Activated CD4-positive, alpha-beta T cell treated with anti-CD3 and anti-CD28 coated beads for 36 hours (primary cell): ENCODE measurements around the gene DACH1. TPM values are rescaled to one million over a fixed set of nuclear protein-coding genes. Genes with fewer than 3 reads are reported as not detected.

Experiments used
- ATAC-seq: fragments of 200-7000 bp; cut with Tn5 transposase; one replicate; pipeline ENCODE4 v1.10.0; 2021; ENCODE audit warnings: mild to moderate bottlenecking, moderate library complexity
- CTCF ChIA-PET: fragments of 350-600 bp; sonication (Branson Sonifier 250); formaldehyde crosslinking; loops from one replicate; lab custom pipeline; 2021; ENCODE audit warnings: antibody characterized with exemption; lab: Charles Lee
- POLR2A ChIA-PET: fragments of 350-600 bp; sonication (Branson Sonifier 250); formaldehyde crosslinking; loops from one replicate; lab custom pipeline; 2021; ENCODE audit warnings: antibody characterized with exemption, inconsistent platforms; lab: Charles Lee
- DNase-seq: peaks from one replicate; pipeline ENCODE4 v3.0.0-alpha.2; 2020
- H3K27ac Mint-ChIP-seq: one replicate; pipeline ENCODE4 v1.8.0; 2021; ENCODE audit warnings: mixed read lengths
- H3K27me3 Mint-ChIP-seq: one replicate; pipeline ENCODE4 v1.8.0; 2021; ENCODE audit warnings: mixed read lengths
- H3K36me3 Mint-ChIP-seq: one replicate; pipeline ENCODE4 v1.8.0; 2021; ENCODE audit warnings: low read depth, mixed read lengths
- H3K4me1 Mint-ChIP-seq: one replicate; pipeline ENCODE4 v1.8.0; 2021; ENCODE audit warnings: mixed read lengths
- H3K4me3 Mint-ChIP-seq: one replicate; pipeline ENCODE4 v1.8.0; 2021; ENCODE audit warnings: mild to moderate bottlenecking, moderate library complexity, mixed read lengths
- H3K9me3 Mint-ChIP-seq: one replicate; pipeline ENCODE4 v1.8.0; 2021; ENCODE audit warnings: low read depth, mixed read lengths
- intact Hi-C, 2 experiments: fragments of 100-400 bp; cut with DNase I in 1 of 2; cut with micrococcal nuclease in 1 of 2; formaldehyde crosslinking; loops; one replicate each; pipeline versions ENCODE4 v1.14.2 to v1.15.1; 2022 to 2024; cut with DNase I, micrococcal nuclease
- total RNA-seq, 2 experiments: library from RNA; stranded (reverse); gene quantifications; one replicate each; pipeline ENCODE4 v1.2.3, GENCODE V29; 2021

Gene DACH1
- total RNA-seq, 2 experiments from 2014 or later, result 0.09 to 0.21 TPM

DNA sequence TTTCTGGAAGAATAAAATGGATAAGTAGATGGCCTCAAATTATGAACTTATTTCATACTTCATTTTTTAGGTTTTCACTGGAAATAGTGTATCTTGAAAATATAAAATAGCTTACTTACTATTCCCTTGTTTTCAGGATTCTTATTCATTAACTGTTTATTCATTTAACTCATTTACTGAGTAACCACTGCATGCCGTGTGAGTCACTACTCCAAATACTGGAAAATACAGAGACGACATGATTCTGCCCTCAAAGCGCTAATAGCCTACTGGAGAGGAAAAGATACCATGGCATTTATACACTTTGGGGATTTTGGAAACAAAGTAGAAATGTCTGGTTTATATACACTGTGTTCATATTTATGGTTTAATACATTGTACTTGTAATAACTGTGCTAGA, 270.9 kb downstream of the DACH1 start:
- CTCF ChIA-PET, result no interaction called here
- H3K4me1 Mint-ChIP-seq, result no peaks in the 10 kb centered on the region
- H3K27ac Mint-ChIP-seq, result no peak overlapping the region
- H3K27me3 Mint-ChIP-seq, result no peaks in the 10 kb centered on the region
- H3K9me3 Mint-ChIP-seq, result no peaks in the 10 kb centered on the region
- no peak for DNase-seq
- no peak for ATAC-seq
- H3K36me3 Mint-ChIP-seq, result no peaks in the 10 kb centered on the region
- POLR2A ChIA-PET, result no interaction called here
- H3K4me3 Mint-ChIP-seq, result no peak overlapping the region
- intact Hi-C loops, result no loop called here

DNA sequence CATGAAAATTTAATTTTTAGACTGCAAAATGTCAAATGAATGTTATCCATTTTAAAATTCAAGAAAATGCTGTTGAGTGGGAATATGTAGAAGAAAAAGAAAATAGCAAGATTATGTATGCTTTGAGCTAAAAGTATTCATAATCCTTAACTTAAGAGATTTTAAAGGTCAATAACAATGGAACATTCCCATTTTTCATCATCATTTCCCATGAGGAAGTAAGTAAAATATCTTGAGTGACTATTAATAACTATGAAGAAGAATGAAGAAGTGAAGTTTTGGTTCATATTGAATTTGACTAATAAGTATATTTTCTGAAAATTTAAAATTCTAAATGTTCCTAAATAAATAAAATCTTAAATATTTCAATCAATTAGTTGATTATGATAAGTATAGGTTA, 273.4 kb downstream of the DACH1 start:
- intact Hi-C loops, result no loop called here
- DNase-seq (no peak), ATAC-seq (no peak)
- Mint-ChIP-seq H3K36me3 (no peaks in the 10 kb centered on the region), H3K4me1 (no peaks in the 10 kb centered on the region), H3K27me3 (no peaks in the 10 kb centered on the region), H3K27ac (no peak overlapping the region), H3K9me3 (no peaks in the 10 kb centered on the region), H3K4me3 (no peak overlapping the region)
- ChIA-PET POLR2A (no interaction called here), CTCF (no interaction called here)

DNA sequence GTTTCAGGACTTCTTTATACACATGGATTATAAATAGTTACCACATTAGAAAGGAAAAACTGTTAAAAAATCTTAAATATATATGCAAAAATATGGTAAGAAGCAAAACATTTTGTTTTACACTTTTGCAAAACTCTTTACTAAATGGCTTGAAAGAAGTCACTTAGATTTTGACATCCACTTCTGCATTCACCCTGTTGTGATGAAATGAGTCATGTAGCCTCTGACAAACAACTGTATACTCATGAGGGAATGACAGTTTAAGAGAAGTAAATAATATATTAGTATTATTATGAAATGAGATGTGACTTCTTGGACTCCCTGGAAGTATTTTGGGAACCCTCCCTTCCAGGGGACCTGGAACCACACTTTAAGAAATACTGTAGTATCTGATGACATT, 275.6 kb downstream of the DACH1 start:
- ChIA-PET CTCF (no interaction called here), POLR2A (no interaction called here)
- Mint-ChIP-seq H3K9me3 (no peaks in the 10 kb centered on the region), H3K36me3 (no peaks in the 10 kb centered on the region), H3K27ac (no peak overlapping the region), H3K27me3 (no peaks in the 10 kb centered on the region), H3K4me3 (no peak overlapping the region), H3K4me1 (no peaks in the 10 kb centered on the region)
- DNase-seq, result no peak
- ATAC-seq, result no peak
- intact Hi-C loops, result no loop called here

DNA sequence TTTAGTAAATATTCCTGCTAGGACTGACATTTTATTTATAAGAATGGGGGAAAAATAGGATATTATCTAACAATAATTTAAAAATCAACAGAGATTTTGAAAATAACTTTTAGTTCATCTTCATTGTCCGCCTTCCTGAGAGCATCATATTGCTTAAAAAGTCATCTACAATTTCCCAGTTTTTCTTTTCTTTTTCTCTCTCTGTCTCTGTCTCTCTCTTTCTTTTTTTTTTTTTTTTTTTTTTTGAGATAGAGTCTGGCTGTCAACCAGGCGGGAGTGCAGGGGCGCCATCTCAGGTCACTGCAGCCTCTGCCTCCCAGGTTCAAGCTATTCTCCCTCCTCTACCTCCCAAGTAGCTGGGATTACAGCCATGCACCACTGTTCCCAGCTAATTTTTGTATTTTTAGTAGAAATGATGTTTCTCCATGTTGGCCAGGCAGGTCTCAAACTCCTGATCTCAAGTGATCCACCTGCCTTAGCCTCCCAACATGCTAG, 276.3 kb downstream of the DACH1 start:
- ChIA-PET CTCF (no interaction called here), POLR2A (no interaction called here)
- DNase-seq, result no peak
- Mint-ChIP-seq H3K4me1 (no peaks in the 10 kb centered on the region), H3K36me3 (no peaks in the 10 kb centered on the region), H3K27me3 (no peaks in the 10 kb centered on the region), H3K27ac (no peak overlapping the region), H3K4me3 (no peak overlapping the region), H3K9me3 (no peaks in the 10 kb centered on the region)
- intact Hi-C loops, result no loop called here
- ATAC-seq, result no peak

DNA sequence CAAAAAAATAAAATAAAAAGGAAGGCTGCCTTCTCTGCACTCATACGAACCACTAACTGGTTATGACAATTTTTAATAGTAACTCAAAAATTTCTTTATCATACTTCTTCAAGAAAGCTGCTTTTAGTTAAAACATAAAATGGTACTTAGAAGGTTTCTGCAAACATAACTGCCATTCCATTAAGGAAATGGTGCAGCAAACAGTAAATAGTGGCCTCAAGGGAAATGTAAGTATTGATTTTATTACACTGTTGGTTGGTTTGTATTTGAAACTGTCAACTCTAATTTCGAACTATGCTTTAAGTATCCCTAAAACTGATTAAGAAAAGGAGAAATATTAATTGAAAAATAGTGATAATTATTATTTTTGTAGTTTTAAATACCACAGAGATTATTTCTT, 278.0 kb downstream of the DACH1 start:
- Mint-ChIP-seq H3K27ac (no peak overlapping the region), H3K36me3 (no peaks in the 10 kb centered on the region), H3K4me1 (no peaks in the 10 kb centered on the region), H3K4me3 (no peak overlapping the region), H3K27me3 (no peaks in the 10 kb centered on the region), H3K9me3 (no peaks in the 10 kb centered on the region)
- DNase-seq (no peak), ATAC-seq (no peak)
- ChIA-PET POLR2A (no interaction called here), CTCF (no interaction called here)
- intact Hi-C loops, result no loop called here

DNA sequence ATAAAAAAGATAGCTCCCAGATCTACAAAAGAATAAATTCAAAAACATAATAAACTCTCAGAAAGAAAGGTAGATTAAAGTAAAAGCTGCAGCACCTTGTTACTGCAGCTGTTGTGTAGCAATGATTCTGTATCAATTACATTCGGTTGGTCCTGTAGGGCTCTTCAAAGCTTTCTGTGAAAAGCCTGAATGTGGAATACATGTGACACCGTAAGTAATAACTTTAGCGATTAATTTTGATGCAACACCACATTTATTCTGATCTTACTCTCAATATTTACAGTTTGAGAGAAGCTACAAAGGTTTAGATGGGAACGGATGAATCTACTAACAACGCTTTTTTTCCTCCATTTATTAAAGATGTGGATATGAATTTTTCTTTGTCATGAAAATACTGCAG, 279.2 kb downstream of the DACH1 start:
- CTCF ChIA-PET, result interaction anchor here (1.1 kb wide), 1 partner anchor 292 kb away, joined by 3 read pairs; no protein-coding TSS in a partner anchor
- H3K27ac Mint-ChIP-seq, result no peak overlapping the region
- H3K9me3 Mint-ChIP-seq, result no peaks in the 10 kb centered on the region
- intact Hi-C loops, result no loop called here
- no peaks in the 10 kb centered on the region for H3K27me3 Mint-ChIP-seq
- H3K4me3 Mint-ChIP-seq, result no peak overlapping the region
- POLR2A ChIA-PET, result no interaction called here
- DNase-seq (no peak), ATAC-seq (no peak)
- H3K4me1 Mint-ChIP-seq, result no peaks in the 10 kb centered on the region
- no peaks in the 10 kb centered on the region for H3K36me3 Mint-ChIP-seq

DNA sequence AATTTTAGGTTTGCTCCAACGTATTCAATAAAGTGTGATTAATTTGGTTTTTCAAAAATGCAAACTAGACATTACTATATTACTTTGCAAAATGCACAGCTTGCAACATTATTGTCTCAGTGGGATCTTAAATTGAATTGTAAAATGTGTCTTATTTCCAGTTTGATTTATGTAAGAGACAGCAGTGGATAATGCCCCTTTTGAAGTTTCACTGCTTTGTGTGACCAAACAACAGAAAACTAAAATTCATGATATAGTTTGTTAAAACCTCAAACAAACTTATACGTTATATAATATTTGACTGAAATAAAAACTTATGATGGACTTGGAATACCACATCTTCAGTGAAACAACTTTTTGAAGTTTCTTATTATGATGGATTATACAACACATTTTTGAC, 279.8 kb downstream of the DACH1 start:
- ChIA-PET POLR2A (no interaction called here), CTCF (interaction anchor here (1.1 kb wide), 1 partner anchor 293 kb away, joined by 3 read pairs; no protein-coding TSS in a partner anchor)
- no peak for ATAC-seq
- H3K27me3 Mint-ChIP-seq, result no peaks in the 10 kb centered on the region
- intact Hi-C loops, result no loop called here
- no peaks in the 10 kb centered on the region for H3K36me3 Mint-ChIP-seq
- no peaks in the 10 kb centered on the region for H3K4me1 Mint-ChIP-seq
- no peaks in the 10 kb centered on the region for H3K9me3 Mint-ChIP-seq
- H3K27ac Mint-ChIP-seq, result no peak overlapping the region
- no peak overlapping the region for H3K4me3 Mint-ChIP-seq
- no peak for DNase-seq

DNA sequence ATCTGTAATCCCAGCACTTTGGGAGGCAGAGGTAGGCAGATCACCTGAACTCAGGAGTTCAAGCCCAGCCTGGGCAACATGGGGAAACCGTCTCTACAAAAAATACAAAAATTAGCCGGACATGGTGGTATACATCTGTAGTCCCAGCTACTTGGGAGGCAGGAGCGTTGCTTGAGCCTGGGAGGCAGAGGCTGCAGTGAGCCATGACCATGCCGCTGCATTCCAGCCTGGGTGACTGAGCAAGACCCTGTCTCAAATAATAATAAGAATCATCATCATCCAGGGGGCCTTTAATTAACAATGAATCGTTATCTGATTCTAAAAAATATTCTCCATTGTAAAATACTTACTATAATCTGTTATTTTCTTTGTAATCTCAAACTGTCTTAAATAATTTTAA, 283.4 kb downstream of the DACH1 start:
- ATAC-seq (no peak), DNase-seq (no peak)
- Mint-ChIP-seq H3K9me3 (no peaks in the 10 kb centered on the region), H3K4me1 (no peaks in the 10 kb centered on the region), H3K27ac (no peak overlapping the region), H3K4me3 (no peak overlapping the region), H3K27me3 (no peaks in the 10 kb centered on the region), H3K36me3 (no peaks in the 10 kb centered on the region)
- intact Hi-C loops, result no loop called here
- ChIA-PET CTCF (no interaction called here), POLR2A (interaction anchor here (0.6 kb wide), 1 partner anchor 427 kb away, joined by 5 read pairs; no protein-coding TSS in a partner anchor)

DNA sequence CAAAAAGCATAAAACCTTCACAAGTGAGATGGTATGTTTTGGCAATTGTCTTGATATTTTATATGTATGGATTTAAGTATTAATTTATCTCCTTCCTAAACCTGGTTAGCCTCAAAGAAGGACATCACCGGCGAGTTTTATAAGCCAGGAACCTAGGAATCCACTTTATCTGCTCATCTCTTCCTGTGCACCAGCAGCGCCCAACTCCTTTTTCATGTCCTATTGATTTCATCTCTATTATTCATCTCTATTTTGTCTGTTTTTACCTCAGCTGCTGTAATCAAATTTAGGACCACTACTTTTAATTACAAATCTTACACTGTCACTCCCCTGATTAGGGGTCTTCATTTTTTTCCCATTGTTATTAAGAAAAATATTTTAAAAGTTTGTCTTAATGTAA, 286.4 kb downstream of the DACH1 start:
- ChIA-PET CTCF (interaction anchor here (0.7 kb wide), 1 partner anchor 258 kb away, joined by 3 read pairs; no protein-coding TSS in a partner anchor), POLR2A (no interaction called here)
- no peak for ATAC-seq
- DNase-seq, result no peak
- H3K27ac Mint-ChIP-seq, result no peak overlapping the region
- intact Hi-C loops, result no loop called here
- H3K4me3 Mint-ChIP-seq, result no peak overlapping the region
- H3K4me1 Mint-ChIP-seq, result no peaks in the 10 kb centered on the region
- H3K9me3 Mint-ChIP-seq, result no peaks in the 10 kb centered on the region
- no peaks in the 10 kb centered on the region for H3K27me3 Mint-ChIP-seq
- no peaks in the 10 kb centered on the region for H3K36me3 Mint-ChIP-seq

DNA sequence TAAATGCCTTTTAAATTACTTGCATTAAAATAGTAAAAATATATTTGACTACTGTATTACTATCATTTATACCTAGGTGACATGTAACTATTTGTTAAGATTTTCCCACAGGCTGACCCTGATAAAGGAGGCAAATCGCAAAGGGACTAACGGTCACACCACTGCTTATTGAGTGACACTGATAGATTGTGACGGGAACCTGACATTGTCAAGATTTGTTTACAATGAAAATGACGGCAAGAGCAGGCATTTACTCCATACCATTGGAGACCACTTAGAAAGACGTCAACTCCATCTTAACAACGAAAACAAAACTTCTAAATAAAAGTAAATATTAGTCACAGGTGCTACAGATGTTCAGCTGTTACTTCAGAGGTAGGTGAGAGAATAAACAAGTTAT, 289.0 kb downstream of the DACH1 start:
- ATAC-seq, result no peak
- Mint-ChIP-seq H3K4me1 (no peaks in the 10 kb centered on the region), H3K36me3 (no peaks in the 10 kb centered on the region), H3K27ac (no peak overlapping the region), H3K27me3 (no peaks in the 10 kb centered on the region), H3K4me3 (no peak overlapping the region), H3K9me3 (no peaks in the 10 kb centered on the region)
- intact Hi-C loops, result no loop called here
- POLR2A ChIA-PET, result no interaction called here
- no peak for DNase-seq
- CTCF ChIA-PET, result no interaction called here

DNA sequence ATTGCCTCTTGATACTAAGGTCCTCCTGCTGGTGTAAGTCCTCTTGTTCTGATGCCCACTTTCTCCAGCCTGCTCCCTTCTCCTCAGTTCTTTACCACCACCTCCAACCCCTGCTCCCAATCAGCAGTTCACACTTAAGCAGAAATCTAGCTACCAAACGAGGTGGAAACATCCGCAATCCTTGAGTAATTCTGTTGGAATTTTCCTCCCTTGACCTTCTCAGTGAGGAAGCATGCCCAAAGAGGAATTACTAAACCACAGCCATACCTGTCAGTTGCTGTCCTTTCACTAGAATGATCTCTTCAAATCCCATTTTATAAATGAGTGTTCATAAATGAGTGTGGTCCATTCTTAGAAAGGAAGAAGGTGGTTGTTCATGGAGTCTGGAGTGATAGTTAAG, 289.9 kb downstream of the DACH1 start:
- POLR2A ChIA-PET, result no interaction called here
- Mint-ChIP-seq H3K27me3 (no peaks in the 10 kb centered on the region), H3K4me1 (no peaks in the 10 kb centered on the region), H3K4me3 (no peak overlapping the region), H3K36me3 (no peaks in the 10 kb centered on the region), H3K27ac (no peak overlapping the region), H3K9me3 (no peaks in the 10 kb centered on the region)
- DNase-seq (no peak), ATAC-seq (no peak)
- CTCF ChIA-PET, result no interaction called here
- intact Hi-C loops, result no loop called here

DNA sequence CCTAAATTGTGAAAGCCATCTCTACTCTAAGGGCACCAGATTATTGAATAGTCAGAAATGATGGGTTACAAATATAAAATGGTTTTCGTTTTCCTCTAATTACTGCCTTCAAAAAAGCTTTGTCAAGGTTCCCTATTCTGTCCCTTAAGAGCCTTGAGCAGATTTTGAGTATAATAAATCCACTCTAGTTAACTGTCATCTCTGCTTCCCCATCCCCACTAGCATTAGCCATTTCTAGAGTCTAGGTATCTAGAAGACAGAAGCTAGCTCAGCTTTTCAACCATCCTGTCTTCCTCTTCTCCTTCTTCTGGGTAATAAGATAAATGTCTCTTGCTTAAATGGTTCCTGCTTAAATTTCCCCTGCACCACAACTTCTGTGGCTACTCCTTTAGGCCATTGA, 290.4 kb downstream of the DACH1 start:
- CTCF ChIA-PET, result no interaction called here
- intact Hi-C loops, result no loop called here
- no peak for DNase-seq
- Mint-ChIP-seq H3K4me3 (no peak overlapping the region), H3K36me3 (no peaks in the 10 kb centered on the region), H3K27ac (no peak overlapping the region), H3K9me3 (no peaks in the 10 kb centered on the region), H3K27me3 (no peaks in the 10 kb centered on the region), H3K4me1 (no peaks in the 10 kb centered on the region)
- POLR2A ChIA-PET, result no interaction called here
- ATAC-seq, result no peak

DNA sequence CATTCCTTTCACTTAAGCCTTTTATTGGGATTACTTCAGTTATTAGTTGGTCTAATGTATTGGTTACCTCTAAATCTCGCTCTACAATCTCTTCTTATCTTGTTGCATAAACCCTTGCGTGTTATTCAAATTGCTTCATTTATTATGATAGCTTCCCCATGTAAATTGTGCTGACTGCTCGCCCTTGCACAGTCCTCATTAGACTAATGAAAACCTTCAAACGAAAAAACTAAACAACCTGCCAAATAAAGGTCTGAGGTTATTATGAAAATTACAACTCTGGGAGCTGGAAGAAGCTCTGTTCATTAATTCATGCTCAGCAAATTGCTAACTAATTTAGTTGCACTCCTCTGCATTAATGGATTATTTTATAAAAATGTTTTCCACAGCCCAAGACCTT, 320.1 kb downstream of the DACH1 start:
- ChIA-PET POLR2A (no interaction called here), CTCF (interaction anchor here (0.5 kb wide), 1 partner anchor 1688 kb away, joined by 3 read pairs; no protein-coding TSS in a partner anchor)
- no peaks in the 10 kb centered on the region for H3K9me3 Mint-ChIP-seq
- ATAC-seq, result no peak
- H3K4me1 Mint-ChIP-seq, result no peaks in the 10 kb centered on the region
- no peaks in the 10 kb centered on the region for H3K36me3 Mint-ChIP-seq
- intact Hi-C loops, result no loop called here
- no peaks in the 10 kb centered on the region for H3K27me3 Mint-ChIP-seq
- no peak for DNase-seq
- no peak overlapping the region for H3K4me3 Mint-ChIP-seq
- H3K27ac Mint-ChIP-seq, result no peak overlapping the region
